GM23338 (cell line): ENCODE measurements around the gene CENPE. TPM values are rescaled to one million over a fixed set of nuclear protein-coding genes. Genes with fewer than 3 reads are reported as not detected.

ENCODE experiments used
- ATAC-seq: fragments of 200-7000 bp; cut with Tn5 transposase; 3 replicates; pipeline ENCODE4 v1.9.1; 2020
- DNase-seq: peaks from one replicate; pipeline ENCODE4 v3.0.0-alpha.2; 2015; ENCODE audit warnings: low spot score
- H2AFZ ChIP-seq: fragments of 200-600 bp; sonication (generic); 2 replicates; pipeline ENCODE4 v1.8.0; 2016; ENCODE audit warnings: antibody characterized with exemption, mild to moderate bottlenecking, moderate library complexity
- H3F3A ChIP-seq: fragments of 200-600 bp; sonication (generic); replicated peaks from 2 replicates; pipeline ENCODE4 v1.8.0; 2017; ENCODE audit warnings: antibody characterized with exemption, mixed run types, low read depth
- H3K27ac ChIP-seq: fragments of 200-600 bp; sonication (generic); 2 replicates; pipeline ENCODE4 v1.6.1; 2016; ENCODE audit warnings: low read depth
- H3K27me3 ChIP-seq: fragments of 200-600 bp; sonication (generic); 2 replicates; pipeline ENCODE4 v1.8.0; 2016; ENCODE audit warnings: mild to moderate bottlenecking, mixed run types, moderate library complexity; ENCODE audit not compliant: insufficient read depth
- H3K36me3 ChIP-seq: fragments of 200-600 bp; sonication (generic); 2 replicates; pipeline ENCODE4 v1.8.0; 2016; ENCODE audit warnings: mild to moderate bottlenecking; ENCODE audit not compliant: insufficient read depth
- H3K4me1 ChIP-seq: fragments of 200-600 bp; sonication (generic); 2 replicates; pipeline ENCODE4 v1.8.0; 2016; ENCODE audit warnings: mild to moderate bottlenecking, moderate library complexity; ENCODE audit not compliant: insufficient read depth
- H3K4me2 ChIP-seq: fragments of 200-600 bp; sonication (generic); 2 replicates; pipeline ENCODE4 v1.7.1; 2017; ENCODE audit warnings: mixed run types
- H3K4me3 ChIP-seq: fragments of 200-600 bp; sonication (generic); 2 replicates; pipeline ENCODE4 v1.6.1; 2016; ENCODE audit warnings: mixed run types
- H3K79me2 ChIP-seq: fragments of 200-600 bp; sonication (generic); replicated peaks from 2 replicates; pipeline ENCODE4 v1.8.0; 2017; ENCODE audit warnings: mild to moderate bottlenecking; ENCODE audit not compliant: insufficient read depth
- H3K9me2 ChIP-seq: fragments of 200-600 bp; sonication (generic); 2 replicates; pipeline ENCODE4 v1.8.0; 2017; ENCODE audit not compliant: insufficient read depth
- H4K20me1 ChIP-seq: fragments of 200-600 bp; sonication (generic); replicated peaks from 2 replicates; pipeline ENCODE4 v1.8.0; 2017; ENCODE audit warnings: mild to moderate bottlenecking; ENCODE audit not compliant: insufficient read depth
- H3K27ac Mint-ChIP-seq: 2 replicates; pipeline ENCODE4 v1.8.0; 2020; ENCODE audit warnings: inconsistent platforms, mild to moderate bottlenecking, moderate library complexity, mixed read lengths
- H3K27me3 Mint-ChIP-seq: 3 replicates; pipeline ENCODE4 v1.8.0; 2022; ENCODE audit warnings: low read depth, mild to moderate bottlenecking, moderate library complexity, mixed read lengths, inconsistent platforms; ENCODE audit not compliant: insufficient read depth, poor library complexity
- H3K36me3 Mint-ChIP-seq: 3 replicates; pipeline ENCODE4 v1.8.0; 2021; ENCODE audit warnings: low read depth, mild to moderate bottlenecking, inconsistent platforms, moderate library complexity, mixed read lengths
- H3K4me1 Mint-ChIP-seq: 3 replicates; pipeline ENCODE4 v1.8.0; 2020; ENCODE audit warnings: mild to moderate bottlenecking, inconsistent platforms, mixed read lengths
- H3K4me3 Mint-ChIP-seq: 3 replicates; pipeline ENCODE4 v1.8.0; 2021; ENCODE audit warnings: moderate library complexity, mild to moderate bottlenecking, inconsistent platforms, mixed read lengths
- H3K9me3 Mint-ChIP-seq: 3 replicates; pipeline ENCODE4 v1.8.0; 2020; ENCODE audit warnings: moderate library complexity, mild to moderate bottlenecking, inconsistent platforms, mixed read lengths
- CREB1 ChIP-seq: fragments of 250-450 bp; sonication (Bioruptor Pico); IDR thresholded peaks from 2 replicates; pipeline ENCODE4 v1.5.0; 2020; ENCODE audit warnings: low read depth, mild to moderate bottlenecking, moderate library complexity
- JUNB ChIP-seq: IDR thresholded peaks from one replicate; pipeline ENCODE4 v1.6.1; 2016; ENCODE audit warnings: antibody characterized with exemption; ENCODE audit not compliant: unreplicated experiment
- NANOG ChIP-seq: IDR thresholded peaks from 2 replicates; pipeline ENCODE4 v1.6.1; 2016; ENCODE audit warnings: antibody characterized with exemption, borderline replicate concordance
- POLR2AphosphoS5 ChIP-seq: IDR thresholded peaks from 2 replicates; pipeline ENCODE4 v1.6.1; 2016; ENCODE audit warnings: antibody characterized with exemption, low read depth
- ZNF114 ChIP-seq: fragments of 250-450 bp; sonication (Bioruptor Pico); IDR thresholded peaks from 2 replicates; pipeline ENCODE4 v1.5.0; 2020; ENCODE audit warnings: mild to moderate bottlenecking, moderate library complexity
- polyA plus RNA-seq: library from polyadenylated mRNA; unstranded; fragments of >200 nt; fragmentation: Nextera tagmentation; extraction: Ambion mirVana; gene quantifications from 2 replicates; pipeline ENCODE4 v1.2.1, GENCODE V29; 2016
- total RNA-seq: library from RNA; depleted of rRNA; stranded (reverse); fragments of >200 nt; shearing (Covaris generic); gene quantifications from 2 replicates; pipeline ENCODE4 v1.2.3, GENCODE V29; 2014
- TF ChIP-seq, protein P1 (sequence below): IDR thresholded peaks from one replicate; pipeline ENCODE4 v1.6.1; 2018; ENCODE audit warnings: antibody characterized with exemption; ENCODE audit not compliant: unreplicated experiment
- TF ChIP-seq, protein P2 (sequence below): IDR thresholded peaks from 2 replicates; pipeline ENCODE4 v1.6.1; 2016; ENCODE audit warnings: antibody characterized with exemption
- TF ChIP-seq, protein P3 (sequence below), 2 experiments: fragments of 200-600 bp in 1 of 2; sonication (generic) in 1 of 2; conservative IDR thresholded peaks; 2 replicates each; pipeline versions ENCODE4 v1.5.1 to v1.6.1; 2016 to 2017; ENCODE audit warnings: antibody characterized with exemption in 2 of 2, low read depth in 2 of 2, mild to moderate bottlenecking in 2 of 2, moderate library complexity in 1 of 2

Gene CENPE
- total and polyA plus RNA-seq, 2 experiments from 2014 or later: 42.2 to 46.7 TPM

DNA sequence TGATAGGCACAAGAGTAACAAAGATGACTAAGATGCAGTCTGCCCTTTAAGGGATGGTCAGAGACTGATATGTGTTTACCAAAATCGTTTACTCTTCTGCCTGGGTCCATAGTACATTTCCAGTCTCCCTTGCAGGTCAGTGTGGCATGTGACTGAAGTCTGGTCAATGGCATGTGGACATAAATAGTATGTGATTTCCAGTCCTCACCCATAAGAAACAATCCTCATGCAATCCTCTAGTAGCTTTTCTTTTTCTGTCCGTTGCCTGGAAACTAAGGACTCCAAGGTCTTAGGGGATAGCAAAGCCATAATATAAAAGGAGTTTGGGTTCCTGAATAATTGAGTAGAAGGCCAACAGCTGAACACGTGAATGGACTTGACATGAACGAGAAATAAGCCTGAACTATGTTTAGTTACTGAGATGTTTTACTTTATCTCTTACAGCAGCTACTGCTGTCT lies 122.7 kb downstream of the CENPE start:
- no peaks in the 10 kb centered on the region for H3F3A ChIP-seq
- H3K27me3 ChIP-seq: peaks cover 39% of the 10 kb centered on the region
- no peak for DNase-seq

More for the DNA sequence above, 122.7 kb downstream of the CENPE start:
- Mint-ChIP-seq H3K9me3 (no peaks in the 10 kb centered on the region), H3K27ac (no peak overlapping the region), H3K36me3 (no peaks in the 10 kb centered on the region; the same call in 2 of the 3 replicates), H3K4me3 (peak overlapping the region; percentile 73), H3K4me1 (peaks cover 13% of the 10 kb centered on the region), H3K27me3 (peaks cover 13% of the 10 kb centered on the region)
- no peak for TF ChIP-seq ZNF114 (CRISPR knock-in tag)
- no peak for TF ChIP-seq CREB1 (CRISPR knock-in tag)
- TF ChIP-seq, protein P1, sequence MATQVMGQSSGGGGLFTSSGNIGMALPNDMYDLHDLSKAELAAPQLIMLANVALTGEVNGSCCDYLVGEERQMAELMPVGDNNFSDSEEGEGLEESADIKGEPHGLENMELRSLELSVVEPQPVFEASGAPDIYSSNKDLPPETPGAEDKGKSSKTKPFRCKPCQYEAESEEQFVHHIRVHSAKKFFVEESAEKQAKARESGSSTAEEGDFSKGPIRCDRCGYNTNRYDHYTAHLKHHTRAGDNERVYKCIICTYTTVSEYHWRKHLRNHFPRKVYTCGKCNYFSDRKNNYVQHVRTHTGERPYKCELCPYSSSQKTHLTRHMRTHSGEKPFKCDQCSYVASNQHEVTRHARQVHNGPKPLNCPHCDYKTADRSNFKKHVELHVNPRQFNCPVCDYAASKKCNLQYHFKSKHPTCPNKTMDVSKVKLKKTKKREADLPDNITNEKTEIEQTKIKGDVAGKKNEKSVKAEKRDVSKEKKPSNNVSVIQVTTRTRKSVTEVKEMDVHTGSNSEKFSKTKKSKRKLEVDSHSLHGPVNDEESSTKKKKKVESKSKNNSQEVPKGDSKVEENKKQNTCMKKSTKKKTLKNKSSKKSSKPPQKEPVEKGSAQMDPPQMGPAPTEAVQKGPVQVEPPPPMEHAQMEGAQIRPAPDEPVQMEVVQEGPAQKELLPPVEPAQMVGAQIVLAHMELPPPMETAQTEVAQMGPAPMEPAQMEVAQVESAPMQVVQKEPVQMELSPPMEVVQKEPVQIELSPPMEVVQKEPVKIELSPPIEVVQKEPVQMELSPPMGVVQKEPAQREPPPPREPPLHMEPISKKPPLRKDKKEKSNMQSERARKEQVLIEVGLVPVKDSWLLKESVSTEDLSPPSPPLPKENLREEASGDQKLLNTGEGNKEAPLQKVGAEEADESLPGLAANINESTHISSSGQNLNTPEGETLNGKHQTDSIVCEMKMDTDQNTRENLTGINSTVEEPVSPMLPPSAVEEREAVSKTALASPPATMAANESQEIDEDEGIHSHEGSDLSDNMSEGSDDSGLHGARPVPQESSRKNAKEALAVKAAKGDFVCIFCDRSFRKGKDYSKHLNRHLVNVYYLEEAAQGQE: no peak
- TF ChIP-seq POLR2AphosphoS5: no peak
- TF ChIP-seq JUNB: no peak
- no peak for TF ChIP-seq NANOG
- TF ChIP-seq, protein P2, sequence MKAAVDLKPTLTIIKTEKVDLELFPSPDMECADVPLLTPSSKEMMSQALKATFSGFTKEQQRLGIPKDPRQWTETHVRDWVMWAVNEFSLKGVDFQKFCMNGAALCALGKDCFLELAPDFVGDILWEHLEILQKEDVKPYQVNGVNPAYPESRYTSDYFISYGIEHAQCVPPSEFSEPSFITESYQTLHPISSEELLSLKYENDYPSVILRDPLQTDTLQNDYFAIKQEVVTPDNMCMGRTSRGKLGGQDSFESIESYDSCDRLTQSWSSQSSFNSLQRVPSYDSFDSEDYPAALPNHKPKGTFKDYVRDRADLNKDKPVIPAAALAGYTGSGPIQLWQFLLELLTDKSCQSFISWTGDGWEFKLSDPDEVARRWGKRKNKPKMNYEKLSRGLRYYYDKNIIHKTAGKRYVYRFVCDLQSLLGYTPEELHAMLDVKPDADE: no peak
- TF ChIP-seq, protein P3, sequence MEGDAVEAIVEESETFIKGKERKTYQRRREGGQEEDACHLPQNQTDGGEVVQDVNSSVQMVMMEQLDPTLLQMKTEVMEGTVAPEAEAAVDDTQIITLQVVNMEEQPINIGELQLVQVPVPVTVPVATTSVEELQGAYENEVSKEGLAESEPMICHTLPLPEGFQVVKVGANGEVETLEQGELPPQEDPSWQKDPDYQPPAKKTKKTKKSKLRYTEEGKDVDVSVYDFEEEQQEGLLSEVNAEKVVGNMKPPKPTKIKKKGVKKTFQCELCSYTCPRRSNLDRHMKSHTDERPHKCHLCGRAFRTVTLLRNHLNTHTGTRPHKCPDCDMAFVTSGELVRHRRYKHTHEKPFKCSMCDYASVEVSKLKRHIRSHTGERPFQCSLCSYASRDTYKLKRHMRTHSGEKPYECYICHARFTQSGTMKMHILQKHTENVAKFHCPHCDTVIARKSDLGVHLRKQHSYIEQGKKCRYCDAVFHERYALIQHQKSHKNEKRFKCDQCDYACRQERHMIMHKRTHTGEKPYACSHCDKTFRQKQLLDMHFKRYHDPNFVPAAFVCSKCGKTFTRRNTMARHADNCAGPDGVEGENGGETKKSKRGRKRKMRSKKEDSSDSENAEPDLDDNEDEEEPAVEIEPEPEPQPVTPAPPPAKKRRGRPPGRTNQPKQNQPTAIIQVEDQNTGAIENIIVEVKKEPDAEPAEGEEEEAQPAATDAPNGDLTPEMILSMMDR (conservative IDR thresholded peaks at IDR 0.05; ENCODE audit: low read depth in 2 of 2): no peak
- Histone ChIP-seq H3K4me2 (peak overlapping the region; percentile 78), H3K27ac (no peak overlapping the region), H3K9me2 (no peaks in the 10 kb centered on the region), H3K36me3 (no peaks in the 10 kb centered on the region), H2AFZ (peak overlapping the region; percentile 96), H4K20me1 (no peaks in the 10 kb centered on the region), H3K4me1 (peaks cover 4% of the 10 kb centered on the region; the same call in 1 of the 2 replicates), H3K4me3 (peak overlapping the region; percentile 59), H3K79me2 (no peaks in the 10 kb centered on the region)
- ATAC-seq: no peak
